Tibial nerve (tissue), 4 donors: ENCODE measurements around the gene SLC9A3. TPM values are rescaled to one million over a fixed set of nuclear protein-coding genes. Genes with fewer than 3 reads are reported as not detected.

Experiments used
- DNase-seq, 2 donors: peaks; one replicate each; pipeline ENCODE4 v3.0.0-alpha.2; 2019; ENCODE audit warnings: low spot score in 2 of 2
- H3K27ac ChIP-seq, 4 donors: fragments of 200-600 bp; sonication (generic) in 3 of 4; one replicate each; pipeline ENCODE4 v1.5.1; 2017 to 2019; ENCODE audit warnings: mild to moderate bottlenecking in 1 of 4
- H3K27me3 ChIP-seq, 2 donors: fragments of 200-600 bp; sonication (generic) in 1 of 2; one replicate each; pipeline versions ENCODE4 v1.5.1 to v1.6.0; 2017 to 2019
- H3K36me3 ChIP-seq, 3 donors: fragments of 200-600 bp; sonication (generic); one replicate each; pipeline ENCODE4 v1.5.1; 2018 to 2019
- H3K4me1 ChIP-seq, 4 donors: fragments of 200-600 bp; sonication (generic) in 3 of 4; one replicate each; pipeline ENCODE4 v1.5.1; 2017 to 2019
- H3K4me3 ChIP-seq, 4 donors: fragments of 200-600 bp; sonication (generic) in 3 of 4; one replicate each; pipeline ENCODE4 v1.5.1; 2017 to 2019; ENCODE audit warnings: mild to moderate bottlenecking in 1 of 4, moderate library complexity in 1 of 4
- H3K9me3 ChIP-seq, 4 donors: fragments of 200-600 bp; sonication (generic) in 3 of 4; one replicate each; pipeline ENCODE4 v1.5.1; 2017 to 2019
- CTCF ChIP-seq, 5 experiments: fragments of 200-600 bp in 3 of 5; fragments of 450-650 bp in 2 of 5; sonication (generic) in 3 of 5; IDR thresholded peaks; one replicate each; pipeline ENCODE4 v1.5.1; 2016 to 2019; ENCODE audit warnings: antibody characterized with exemption in 5 of 5, mild to moderate bottlenecking in 3 of 5, moderate library complexity in 2 of 5
- EP300 ChIP-seq, 2 donors: sonication (generic); formaldehyde crosslinking; IDR thresholded peaks; one replicate each; pipeline ENCODE4 v1.6.1; 2017; ENCODE audit warnings: antibody characterized with exemption in 2 of 2, mild to moderate bottlenecking in 1 of 2
- POLR2A ChIP-seq, 2 donors: fragments of 450-650 bp; IDR thresholded peaks; one replicate each; pipeline ENCODE4 v1.6.1; 2017; ENCODE audit warnings: antibody characterized with exemption in 2 of 2, mild to moderate bottlenecking in 2 of 2, moderate library complexity in 2 of 2
- WGBS, 2 donors: methylation state at CpG; one replicate each; pipeline ENCODE4 v1.1.5; 2018; 5-methylcytosine and 5-hydroxymethylcytosine counted together
- total RNA-seq, 4 donors: library from RNA; depleted of rRNA; stranded (reverse); fragments of >200 nt; gene quantifications; one replicate each; pipeline ENCODE4 v1.1.0, GENCODE V29; 2016

SLC9A3 gene
- total RNA-seq, 4 donors from 2014 or later, result 11.4 to 32.7 (median 17.9) TPM

GRCh38 chr5:532521-533242, 8.4 kb upstream of the SLC9A3 start:
- Histone ChIP-seq H3K9me3 (no peaks in the 10 kb centered on the region), H3K36me3 (no peaks in the 10 kb centered on the region), H3K4me1 (peaks cover 0 to 82% (median 24%) of the 10 kb centered on the region in 4 donors), H3K27me3 (peaks cover 0 to 43% of the 10 kb centered on the region in 2 donors), H3K27ac (peak overlapping the region; percentile 62 to 92 (median 81)), H3K4me3 (peak overlapping the region in 2 of 4 donors; percentile 0 to 3)
- 35 to 44% methylated on average over 17 to 19 of the region's 25 CpGs for WGBS, 2 donors
- DNase-seq, result no peak
- peak in 1 of 5 experiments; percentile 10 for TF ChIP-seq CTCF (IDR thresholded peaks at IDR 0.05)
- peak; percentile 57 to 90 for TF ChIP-seq EP300 (IDR thresholded peaks at IDR 0.05)
- no peak for TF ChIP-seq POLR2A (IDR thresholded peaks at IDR 0.05)

- DNase-seq, result no peak
- Histone ChIP-seq H3K27me3 (peaks cover 0 to 47% of the 10 kb centered on the region in 2 donors), H3K9me3 (no peaks in the 10 kb centered on the region), H3K4me1 (peaks cover 0 to 85% (median 24%) of the 10 kb centered on the region in 4 donors), H3K4me3 (no peak overlapping the region), H3K27ac (peak overlapping the region; percentile 62 to 92 (median 81)), H3K36me3 (no peaks in the 10 kb centered on the region)
- 71 to 74% methylated on average over 9 to 13 of the region's 13 CpGs for WGBS, 2 donors
- TF ChIP-seq CTCF (IDR thresholded peaks at IDR 0.05) (no peak), POLR2A (IDR thresholded peaks at IDR 0.05) (no peak), EP300 (IDR thresholded peaks at IDR 0.05) (no peak)
These were observed 7.6 kb upstream of the SLC9A3 start for GRCh38 chr5:531749-532315.

GRCh38 chr5:531101-531748, 7.0 kb upstream of the SLC9A3 start:
- 59 to 64% methylated on average over 19 to 25 of the region's 25 CpGs for WGBS, 2 donors
- Histone ChIP-seq H3K36me3 (no peaks in the 10 kb centered on the region), H3K4me3 (no peak overlapping the region), H3K4me1 (peaks cover 0 to 83% (median 24%) of the 10 kb centered on the region in 4 donors), H3K27me3 (peaks cover 0 to 53% of the 10 kb centered on the region in 2 donors), H3K27ac (peak overlapping the region; percentile 23 to 92 (median 81)), H3K9me3 (no peaks in the 10 kb centered on the region)
- DNase-seq, result no peak
- TF ChIP-seq EP300 (IDR thresholded peaks at IDR 0.05), result no peak
- TF ChIP-seq CTCF (IDR thresholded peaks at IDR 0.05), result no peak
- no peak for TF ChIP-seq POLR2A (IDR thresholded peaks at IDR 0.05)

GRCh38 chr5:530001-530955, 6.0 kb upstream of the SLC9A3 start:
- WGBS, 2 donors, result 68 to 71% methylated on average over 24 of the region's 24 CpGs

More at GRCh38 chr5:530001-530955, 6.0 kb upstream of the SLC9A3 start:
- H3K4me1 ChIP-seq, result peaks cover 0 to 73% (median 24%) of the 10 kb centered on the region in 4 donors
- peak overlapping the region in 3 of 4 donors; percentile 23 to 92 (median 78) for H3K27ac ChIP-seq
- DNase-seq, result no peak
- peaks cover 0 to 63% of the 10 kb centered on the region in 2 donors for H3K27me3 ChIP-seq
- no peaks in the 10 kb centered on the region for H3K9me3 ChIP-seq
- no peaks in the 10 kb centered on the region for H3K36me3 ChIP-seq
- no peak overlapping the region for H3K4me3 ChIP-seq
- TF ChIP-seq POLR2A (IDR thresholded peaks at IDR 0.05) (no peak), EP300 (IDR thresholded peaks at IDR 0.05) (peak in 1 of 2 donors; percentile 29), CTCF (IDR thresholded peaks at IDR 0.05) (no peak)
